Activated CD4-positive, alpha-beta T cell treated with anti-CD3 and anti-CD28 coated beads, Interleukin-2, amount 50 U/mL, for 24 hours (primary cell): ENCODE results near the gene SS18.

Experiments
- DNase-seq, 2 donors: peaks; one replicate each; pipeline ENCODE4 v3.0.0-alpha.2; 2020; ENCODE audit warnings: low read depth in 1 of 2, low spot score in 1 of 2

Gene SS18

GRCh38 chr18:26073758-26074157 lies 16.7 kb downstream of the SS18 start:
- no peak for DNase-seq

GRCh38 chr18:26071725-26072124 lies 18.7 kb downstream of the SS18 start:
- DNase-seq = no peak

DNA sequence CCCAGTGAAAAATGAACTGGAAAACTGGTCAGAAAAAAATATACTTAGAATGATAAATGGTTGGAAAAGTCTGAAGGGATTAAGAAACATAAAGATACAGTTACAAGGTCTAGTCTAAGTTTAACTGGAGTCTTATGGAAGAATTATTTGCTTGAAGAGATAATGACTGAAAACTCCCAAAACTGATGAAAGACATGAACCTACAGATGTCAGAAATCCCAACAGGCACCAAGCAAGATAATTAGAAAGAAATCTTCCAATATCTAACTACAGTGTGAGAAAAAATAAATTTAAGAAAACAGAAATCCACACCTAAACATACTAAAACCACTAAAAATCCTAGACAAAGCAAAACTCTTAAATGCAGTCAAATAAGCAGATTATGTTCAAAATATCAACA lies 19.4 kb downstream of the SS18 start:
- DNase-seq = no peak

DNA sequence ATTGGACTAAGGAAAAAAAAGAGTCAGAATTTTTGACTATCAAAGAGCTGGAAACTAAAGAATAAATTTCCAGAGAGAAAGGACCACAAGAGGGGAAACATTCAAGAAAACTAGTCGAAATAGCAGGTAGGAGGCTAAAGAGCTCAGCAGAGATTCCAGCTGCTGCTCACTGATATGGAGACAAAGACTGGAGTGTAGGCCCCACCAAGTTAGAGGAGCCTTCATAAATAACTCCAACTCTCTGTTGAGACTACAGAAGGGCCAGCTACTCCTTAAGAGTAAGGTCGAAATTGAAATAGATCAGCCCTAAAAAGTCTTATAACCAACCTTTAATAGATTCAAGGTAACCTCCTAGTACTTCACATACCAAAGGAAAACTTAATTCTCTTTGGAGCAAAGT lies 31.1 kb downstream of the SS18 start:
- no peak for DNase-seq

GRCh38 chr18:26057344-26057773 lies 33.1 kb downstream of the SS18 start:
- DNase-seq = no peak

- DNase-seq = no peak
Observed at GRCh38 chr18:26056291-26056690, 34.1 kb downstream of the SS18 start.

DNA sequence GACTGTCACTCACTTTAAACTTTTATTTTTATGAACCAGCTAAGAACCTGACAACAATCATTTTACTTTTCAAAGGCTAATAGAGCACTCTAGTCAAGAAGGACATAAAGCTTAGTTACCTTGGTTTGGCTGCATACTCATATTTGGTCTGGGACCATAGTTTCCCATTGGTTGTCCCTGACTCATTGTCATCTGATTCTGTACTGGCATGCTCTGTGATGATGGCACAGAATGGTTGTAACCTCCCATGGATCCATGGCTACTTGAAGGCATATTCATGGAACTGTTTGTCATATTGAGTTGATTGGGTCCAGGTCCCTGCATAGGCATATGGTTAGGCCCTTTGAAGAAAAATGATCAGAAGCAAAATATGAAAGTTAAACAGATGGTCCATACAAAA lies 37.9 kb downstream of the SS18 start:
- no peak for DNase-seq

- no peak for DNase-seq
Observed at GRCh38 chr18:26051843-26052242, 38.6 kb downstream of the SS18 start.

GRCh38 chr18:26046419-26047077 lies 43.9 kb downstream of the SS18 start:
- DNase-seq = no peak

- no peak for DNase-seq
Observed at GRCh38 chr18:26044807-26045206, 45.6 kb downstream of the SS18 start.

GRCh38 chr18:26040051-26040656 lies 50.3 kb downstream of the SS18 start:
- no peak for DNase-seq

DNA sequence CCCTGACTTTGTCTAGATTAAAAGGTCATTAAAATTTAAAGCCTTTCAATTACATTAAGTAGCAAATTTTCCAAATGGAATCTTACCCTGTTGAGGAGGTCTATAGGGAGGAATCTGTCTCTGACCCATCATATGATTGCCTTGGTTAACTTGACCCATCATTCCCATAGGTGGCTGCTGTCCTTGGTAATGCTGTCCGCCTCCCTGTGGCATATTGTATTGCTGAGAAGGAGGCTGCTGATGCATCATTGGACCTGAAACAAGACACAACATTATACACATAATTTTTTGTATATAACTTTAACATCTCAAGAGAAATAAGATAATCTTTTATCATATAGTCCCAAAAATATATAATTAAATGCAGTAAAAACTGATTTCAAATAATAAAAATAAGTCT lies 51.2 kb downstream of the SS18 start:
- no peak for DNase-seq

GRCh38 chr18:26036635-26037034 lies 53.8 kb downstream of the SS18 start:
- no peak for DNase-seq

- no peak for DNase-seq
Observed at GRCh38 chr18:26034850-26035497, 55.4 kb downstream of the SS18 start.

DNA sequence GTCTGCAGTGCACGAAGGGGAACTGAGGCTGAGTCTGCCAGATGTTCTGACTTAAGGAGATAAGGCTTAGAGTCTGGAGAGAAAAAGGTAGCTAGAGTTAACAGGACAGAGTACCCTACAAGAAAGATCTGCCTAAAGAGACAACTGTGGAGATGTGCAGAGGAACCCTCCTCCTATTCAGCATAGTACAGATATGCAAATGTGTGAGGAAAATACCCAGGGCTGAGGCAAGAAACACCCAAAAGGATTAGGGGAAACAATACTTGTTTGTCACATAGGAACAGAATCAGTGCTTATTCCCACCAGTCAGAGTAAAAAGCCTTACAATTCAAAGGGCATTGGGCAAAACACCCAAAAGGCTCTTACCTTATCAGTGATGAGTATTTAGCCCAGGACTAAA lies 67.8 kb downstream of the SS18 start:
- no peak for DNase-seq

GRCh38 chr18:26021061-26021754 lies 69.2 kb downstream of the SS18 start:
- no peak for DNase-seq

DNA sequence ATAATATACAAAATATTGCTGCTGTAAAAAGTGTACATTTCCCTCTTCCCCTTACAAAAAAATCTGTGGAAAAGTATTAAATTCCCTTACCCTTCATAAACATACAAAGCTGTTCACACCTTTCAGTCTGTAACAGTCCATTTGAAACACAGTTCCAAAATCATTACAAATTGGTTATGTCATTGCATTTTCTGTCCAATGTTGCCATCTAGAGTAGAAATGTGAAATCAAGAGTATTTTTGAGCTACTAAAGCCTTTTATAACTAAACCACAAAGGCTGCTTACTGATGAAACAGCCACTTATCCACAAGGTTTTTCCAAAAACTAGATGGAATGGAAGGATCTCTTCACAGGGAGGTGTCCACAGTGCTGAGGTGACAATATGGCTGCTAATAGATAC lies 72.5 kb downstream of the SS18 start:
- DNase-seq = no peak

DNA sequence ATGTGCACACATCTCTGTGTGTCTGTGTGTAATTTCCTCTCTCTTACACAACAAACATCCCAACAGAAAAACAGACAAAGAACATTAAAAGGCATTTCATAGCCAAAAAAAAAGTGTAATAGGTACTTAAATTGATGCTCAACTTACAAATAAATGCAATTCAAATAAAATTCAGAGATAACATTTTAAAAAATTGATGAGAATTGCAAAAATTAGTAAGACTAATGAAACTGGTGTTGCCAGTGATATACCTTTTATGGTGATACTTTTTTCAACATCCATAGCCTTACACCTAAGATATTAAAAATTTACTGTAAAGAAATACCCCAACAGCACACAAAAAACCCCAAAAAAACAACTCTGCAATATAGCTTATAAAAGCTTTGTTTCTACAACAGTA lies 76.0 kb downstream of the SS18 start:
- no peak for DNase-seq

- no peak for DNase-seq
Observed at GRCh38 chr18:26008619-26009018, 81.8 kb downstream of the SS18 start.

- no peak for DNase-seq
Observed at GRCh38 chr18:26008096-26008495, 82.3 kb downstream of the SS18 start.

DNA sequence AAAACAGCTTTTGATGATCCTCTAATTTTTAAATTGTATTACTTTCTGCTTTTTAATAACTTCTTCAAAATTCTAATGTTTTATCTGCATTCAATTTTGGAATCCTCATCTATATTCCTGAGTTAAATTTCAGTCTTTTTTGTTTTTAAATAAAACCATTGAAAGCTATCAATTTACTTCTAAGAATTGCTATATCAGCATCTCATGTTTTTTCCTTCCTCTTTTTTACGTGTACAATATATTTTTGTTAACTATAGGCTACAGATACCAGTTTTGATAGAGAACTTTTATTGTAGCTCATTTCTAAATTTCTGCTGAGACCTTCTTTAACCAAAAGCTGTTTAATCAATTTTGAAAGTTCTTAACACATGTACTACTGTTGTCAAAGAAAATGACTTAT lies 84.5 kb downstream of the SS18 start:
- DNase-seq = no peak

- no peak for DNase-seq
Observed at GRCh38 chr18:26004832-26005231, 85.6 kb downstream of the SS18 start.
